Stimulated activated CD4-positive, alpha-beta T cell treated with anti-CD3 and anti-CD28 coated beads, TNF-alpha, amount 100 ng/mL, for 4 hours (primary cell): ENCODE measurements around the gene WWOX.

Experiments
- DNase-seq, 3 experiments: peaks; one replicate each; pipeline ENCODE4 v3.0.0-alpha.2; 2020; ENCODE audit warnings: low read depth in 3 of 3

Gene WWOX

DNA sequence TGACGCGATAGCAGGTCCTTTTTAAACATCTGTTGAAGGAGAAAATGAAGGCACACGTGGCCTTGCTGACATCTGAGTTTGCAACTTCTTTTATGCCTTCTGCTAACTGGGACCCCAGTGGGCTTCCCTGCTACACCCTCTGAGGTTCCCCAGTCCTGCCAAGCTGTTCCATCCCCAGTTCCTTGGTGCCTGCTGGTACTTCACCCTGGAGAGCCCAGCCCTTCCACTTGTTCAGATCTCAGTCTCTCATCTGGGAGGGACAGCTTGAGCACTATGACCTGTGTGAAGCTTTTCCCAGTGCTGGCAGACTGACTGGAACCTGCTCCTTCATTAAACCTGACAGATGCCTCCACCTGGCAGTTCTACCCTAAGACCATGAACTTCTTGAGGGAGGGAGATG is 95.5 kb downstream of the WWOX start:
- no peak for DNase-seq

DNA sequence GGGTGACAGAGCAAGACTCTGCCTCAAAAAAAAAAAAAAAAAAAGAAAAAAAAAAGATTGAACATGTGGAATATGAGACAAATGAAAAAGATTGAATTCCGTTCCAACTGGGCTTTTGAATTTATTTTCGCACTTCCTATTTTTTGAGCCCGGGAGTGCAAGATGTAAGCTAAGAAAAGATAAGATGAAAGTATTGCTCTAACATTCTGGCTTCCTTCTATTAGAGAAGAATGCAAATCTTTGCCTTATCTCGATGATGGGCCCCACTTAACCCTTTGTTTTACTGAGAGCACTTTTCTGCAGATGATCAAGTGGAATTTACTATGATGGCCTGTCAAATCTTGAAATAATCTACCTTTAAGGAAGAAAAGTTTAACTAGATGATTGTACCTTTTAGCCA is 96.3 kb downstream of the WWOX start:
- no peak for DNase-seq

GRCh38 chr16:78196502-78196901 is 97.0 kb downstream of the WWOX start:
- DNase-seq: no peak

DNA sequence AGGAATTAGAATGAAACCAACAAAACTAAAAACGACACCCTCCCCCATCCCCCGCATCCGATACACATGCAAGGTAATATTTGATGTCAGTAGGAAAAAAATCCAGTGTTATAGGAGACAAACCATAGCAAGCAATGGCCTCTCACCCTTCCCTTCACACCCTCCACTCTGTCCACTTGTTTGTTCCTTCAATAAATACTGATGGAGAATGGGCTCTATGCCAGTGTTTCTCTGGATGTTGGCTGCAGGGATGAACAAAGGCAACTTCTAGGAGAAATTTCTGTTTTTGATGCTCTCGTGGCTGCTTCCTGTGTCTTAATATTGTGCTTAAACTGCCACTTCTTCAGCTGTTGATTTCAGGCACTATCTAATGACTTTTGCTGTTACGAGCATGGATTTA is 98.8 kb downstream of the WWOX start:
- no peak for DNase-seq

- DNase-seq: no peak
Observed at GRCh38 chr16:78199325-78200022, 100.0 kb downstream of the WWOX start.

- DNase-seq: no peak
Observed at GRCh38 chr16:78200023-78200389, 100.6 kb downstream of the WWOX start.

GRCh38 chr16:78200623-78201096 is 101.2 kb downstream of the WWOX start:
- no peak for DNase-seq

- DNase-seq: no peak
Observed at GRCh38 chr16:78205506-78205905, 106.1 kb downstream of the WWOX start.

- no peak for DNase-seq
Observed at GRCh38 chr16:78206623-78207223, 107.3 kb downstream of the WWOX start.

- DNase-seq: no peak
Observed at GRCh38 chr16:78209951-78210661, 110.7 kb downstream of the WWOX start.

- DNase-seq: no peak
Observed at GRCh38 chr16:78211020-78211599, 111.7 kb downstream of the WWOX start.

DNA sequence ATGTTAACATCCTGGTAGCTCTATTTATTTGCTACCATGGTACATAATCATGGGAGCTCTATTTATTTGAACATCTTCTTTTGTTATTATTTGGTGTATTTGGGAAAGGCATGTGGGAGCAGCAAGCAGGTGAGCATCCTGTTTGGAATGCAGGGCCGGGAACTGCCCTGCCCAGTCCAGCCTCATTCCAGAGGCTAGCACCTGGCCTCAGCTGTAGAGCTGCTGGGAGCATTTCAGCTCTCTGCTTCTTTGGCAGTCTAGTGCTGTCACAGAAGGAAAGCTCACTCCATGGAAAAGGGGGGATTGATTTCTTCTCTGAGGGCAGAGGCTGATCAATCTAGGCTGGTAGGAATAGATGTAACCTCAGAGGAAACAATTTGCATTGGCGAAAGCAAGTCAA is 112.5 kb downstream of the WWOX start:
- no peak for DNase-seq

- DNase-seq: no peak
Observed at GRCh38 chr16:78212674-78213073, 113.2 kb downstream of the WWOX start.

- no peak for DNase-seq
Observed at GRCh38 chr16:78213751-78214150, 114.3 kb downstream of the WWOX start.

- DNase-seq: no peak
Observed at GRCh38 chr16:78215222-78215621, 115.8 kb downstream of the WWOX start.

- no peak for DNase-seq
Observed at GRCh38 chr16:78216166-78216745, 116.8 kb downstream of the WWOX start.

DNA sequence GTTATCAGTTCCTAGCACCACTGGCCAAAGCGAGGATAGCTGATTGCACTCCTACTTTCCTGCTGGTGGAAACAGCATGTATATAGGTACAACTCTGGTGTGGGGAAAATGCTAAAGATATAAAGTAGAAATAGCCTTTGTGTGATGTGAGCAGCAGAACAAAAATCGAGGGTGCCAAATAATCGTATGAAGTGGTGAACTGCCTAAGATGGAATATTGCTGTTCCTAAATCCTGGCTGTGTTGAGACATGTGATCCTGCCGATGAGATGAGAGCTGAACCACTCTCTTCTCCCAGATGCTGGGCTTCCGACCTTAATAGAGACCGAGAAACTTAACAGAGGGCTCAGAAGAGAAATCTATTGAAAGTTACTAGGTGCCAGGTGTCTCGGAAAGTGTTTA is 117.8 kb downstream of the WWOX start:
- no peak for DNase-seq

DNA sequence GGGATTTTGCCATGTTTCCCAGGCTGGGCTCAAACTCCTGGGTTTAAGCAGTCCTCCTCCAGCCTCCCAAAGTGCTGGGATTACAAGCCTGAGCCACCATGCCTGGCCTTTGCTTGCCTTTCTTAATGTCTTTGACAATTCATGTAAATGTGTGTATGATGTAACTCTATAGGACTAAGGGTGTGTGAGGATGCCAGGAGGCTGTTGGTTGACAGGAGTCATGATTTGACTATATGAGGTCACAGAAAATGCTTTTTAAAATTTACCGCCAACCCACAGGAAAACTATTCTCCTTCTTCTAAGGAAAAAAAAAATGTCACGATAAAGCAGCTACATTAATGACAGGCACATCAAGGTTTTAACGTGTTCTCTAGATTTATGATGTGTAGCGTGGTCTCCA is 118.8 kb downstream of the WWOX start:
- DNase-seq: no peak

DNA sequence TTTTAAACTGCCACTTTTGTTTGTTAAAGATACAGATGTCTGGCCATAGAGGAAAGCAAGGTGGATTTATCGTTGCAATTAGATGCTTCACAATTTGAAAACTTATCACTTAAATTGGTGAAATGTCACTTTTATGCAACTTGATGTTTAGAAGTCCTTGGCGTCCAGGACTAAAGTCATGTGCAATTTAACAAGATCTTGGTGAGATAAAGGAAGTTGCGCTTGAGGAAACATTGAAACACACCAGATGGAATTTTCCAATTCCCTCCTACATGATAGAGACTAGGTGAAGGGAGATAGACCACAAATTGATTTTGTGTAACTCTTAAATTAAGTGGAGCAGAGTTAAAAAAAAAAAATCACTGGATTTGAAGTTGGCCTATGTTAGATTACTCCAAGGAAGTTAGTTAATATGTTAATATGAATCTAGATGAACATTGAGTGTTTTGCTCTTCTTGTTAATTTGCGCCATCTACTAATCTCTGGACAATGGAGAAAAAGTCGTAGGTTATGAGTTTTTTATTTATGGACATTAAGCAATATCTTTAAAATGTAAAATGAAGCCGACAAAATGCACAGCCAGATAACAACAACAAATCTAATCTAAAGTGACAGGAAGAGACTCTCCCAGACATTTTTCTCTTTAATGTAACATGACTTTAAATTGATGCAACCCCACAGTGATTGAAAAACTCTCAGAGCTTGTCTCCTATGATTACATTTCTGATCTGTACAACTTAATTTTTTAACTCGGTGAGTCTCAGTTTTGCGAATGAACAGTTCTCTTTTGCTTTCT is 119.6 kb downstream of the WWOX start:
- no peak for DNase-seq

- no peak for DNase-seq
Observed at GRCh38 chr16:78220571-78220970, 121.1 kb downstream of the WWOX start.

GRCh38 chr16:78221892-78222291 is 122.4 kb downstream of the WWOX start:
- DNase-seq: no peak

GRCh38 chr16:78224342-78224741 is 124.9 kb downstream of the WWOX start:
- DNase-seq: no peak
